HG02840 (cell line): ENCODE results near the gene PDGFD.
A peak's percentile ranks its signal among the peaks of the same experiment; 100 is the strongest.

ENCODE experiments used
- ATAC-seq: cut with Tn5 transposase; IDR thresholded peaks from one replicate; pipeline ENCODE4 v1.9.1; 2021; ENCODE audit warnings: mild to moderate bottlenecking, moderate library complexity, moderate number of reproducible peaks; ENCODE audit not compliant: unreplicated experiment, low FRiP score

The PDGFD gene

DNA sequence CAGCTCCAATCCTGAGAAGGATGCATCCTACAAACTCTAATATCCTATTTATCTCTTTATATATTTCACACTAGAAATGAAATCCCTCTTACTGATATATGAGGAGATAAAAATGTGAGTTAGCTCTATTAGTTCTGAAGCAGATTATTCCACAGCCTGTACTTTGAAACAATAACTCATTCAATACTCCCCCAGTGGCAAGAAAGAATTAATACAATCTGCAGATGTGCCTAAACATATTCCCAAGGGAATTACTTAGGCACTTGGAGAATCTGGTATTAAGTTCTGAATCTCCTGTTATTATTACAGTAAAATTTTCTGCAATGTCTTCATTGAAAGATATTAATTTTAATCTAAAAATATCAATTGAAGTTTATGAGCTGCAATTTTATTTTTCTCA, 68.2 kb downstream of the PDGFD start:
- ATAC-seq = no peak

DNA sequence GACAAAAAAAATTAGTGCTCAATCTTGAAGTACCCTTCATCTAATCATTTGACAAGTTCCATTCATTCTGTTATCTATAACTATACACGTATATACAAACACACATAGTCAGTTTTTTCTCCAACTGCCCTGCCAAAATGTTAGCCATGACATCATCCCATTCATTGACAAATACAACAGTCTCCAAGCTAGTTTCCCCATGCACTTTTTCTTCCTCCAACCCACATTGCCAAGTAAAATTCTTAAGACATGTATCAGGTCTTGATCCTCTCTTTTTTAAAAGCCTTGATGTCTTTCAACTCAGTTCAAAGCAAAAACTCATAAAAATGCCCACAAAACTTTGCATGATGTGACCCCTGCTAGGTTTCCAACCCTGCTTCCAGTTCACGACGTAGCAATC, 69.4 kb downstream of the PDGFD start:
- ATAC-seq = no peak

DNA sequence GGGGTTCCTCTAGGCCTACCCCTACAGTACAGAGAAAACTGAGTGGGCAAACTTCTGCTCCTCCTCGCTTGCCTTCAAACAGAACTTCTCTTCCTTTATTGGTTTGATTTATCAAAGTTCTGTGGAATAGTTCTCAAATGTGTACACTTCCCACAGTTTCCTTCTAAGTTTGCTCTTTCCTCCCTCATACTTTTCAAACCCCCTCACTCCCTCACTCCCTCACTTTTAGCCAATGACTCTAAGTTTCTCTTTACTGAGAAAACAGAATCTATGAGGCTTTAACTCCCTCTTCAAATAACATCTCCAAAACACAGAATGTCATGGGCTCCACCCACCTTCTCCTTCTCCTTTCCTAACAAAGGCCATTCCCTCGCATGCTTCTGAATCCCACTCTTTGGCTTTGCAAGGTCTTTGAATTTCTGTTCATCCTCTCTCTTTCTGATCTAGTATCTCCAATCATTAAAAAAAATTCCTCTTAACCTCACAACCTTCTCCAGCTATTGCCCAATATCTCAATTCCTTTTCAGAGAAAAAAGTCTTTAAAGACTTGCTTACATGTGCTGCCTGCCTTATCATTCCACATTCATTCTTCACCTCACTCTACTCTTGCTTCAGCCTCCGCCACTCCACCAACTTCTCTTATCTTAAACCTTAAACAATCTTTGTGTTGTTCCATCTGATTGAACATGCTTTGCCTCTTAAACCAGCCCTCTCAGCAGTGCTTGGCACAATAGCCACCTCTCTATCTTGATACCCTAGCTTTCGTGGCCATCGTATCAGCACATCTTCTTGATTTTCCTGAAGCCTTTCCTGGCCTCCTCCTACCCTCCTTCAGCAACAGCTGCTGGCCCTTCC, 70.3 kb downstream of the PDGFD start:
- no peak for ATAC-seq

DNA sequence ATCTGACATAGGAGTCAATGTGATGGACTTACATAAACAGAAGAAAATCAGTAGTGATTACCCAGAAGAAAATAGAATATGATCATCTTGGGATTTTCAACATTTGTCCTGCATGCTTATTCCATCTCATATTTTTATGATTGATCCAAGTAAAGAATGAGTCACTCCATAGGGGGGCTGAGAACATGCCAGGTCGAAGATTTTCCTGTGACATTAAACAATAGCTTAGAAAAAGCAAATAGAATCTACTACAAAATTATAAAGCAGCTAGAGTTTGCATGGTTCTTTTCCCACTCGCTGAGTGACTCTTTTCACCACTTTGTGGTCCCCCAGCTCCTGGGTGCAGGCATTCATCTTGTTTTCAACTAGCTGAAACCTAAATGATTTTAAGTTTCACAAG, 71.2 kb downstream of the PDGFD start:
- no peak for ATAC-seq

DNA sequence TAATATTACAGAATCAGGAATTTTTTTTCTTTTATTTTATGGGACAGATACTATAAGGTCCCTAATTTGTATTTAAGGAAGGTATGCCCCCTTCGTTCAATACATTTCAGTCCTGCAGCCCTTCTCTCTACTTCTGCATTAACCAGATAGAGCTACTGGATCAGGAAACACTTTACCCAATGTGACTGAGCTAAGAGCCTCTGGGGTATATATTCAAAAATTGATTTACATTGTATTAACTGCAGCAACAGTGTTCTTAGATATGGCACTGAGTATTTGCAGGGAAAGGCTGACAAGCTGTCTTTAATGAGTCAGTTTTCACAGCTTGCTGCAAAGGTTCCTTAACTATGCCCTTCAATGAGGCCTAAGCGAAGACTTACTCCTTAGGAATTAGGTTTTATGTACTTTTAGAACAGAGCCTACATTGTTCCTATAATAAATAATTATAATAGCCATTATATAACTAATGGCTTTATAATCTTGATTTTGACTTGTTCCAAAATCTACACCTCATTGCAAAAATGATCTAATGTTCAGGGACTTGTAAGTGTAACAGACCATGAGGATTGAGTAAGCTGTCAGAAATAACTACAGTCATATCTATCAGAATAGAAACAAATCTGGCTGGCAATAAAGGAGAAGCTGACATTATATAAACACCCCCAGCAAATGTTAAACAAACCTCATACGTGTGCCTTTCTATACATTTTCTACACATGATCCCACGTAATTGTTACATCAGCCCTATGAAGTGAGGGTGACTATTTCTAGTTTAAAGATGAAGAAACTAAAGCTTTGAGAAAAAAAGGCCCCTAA, 72.5 kb downstream of the PDGFD start:
- ATAC-seq = no peak

DNA sequence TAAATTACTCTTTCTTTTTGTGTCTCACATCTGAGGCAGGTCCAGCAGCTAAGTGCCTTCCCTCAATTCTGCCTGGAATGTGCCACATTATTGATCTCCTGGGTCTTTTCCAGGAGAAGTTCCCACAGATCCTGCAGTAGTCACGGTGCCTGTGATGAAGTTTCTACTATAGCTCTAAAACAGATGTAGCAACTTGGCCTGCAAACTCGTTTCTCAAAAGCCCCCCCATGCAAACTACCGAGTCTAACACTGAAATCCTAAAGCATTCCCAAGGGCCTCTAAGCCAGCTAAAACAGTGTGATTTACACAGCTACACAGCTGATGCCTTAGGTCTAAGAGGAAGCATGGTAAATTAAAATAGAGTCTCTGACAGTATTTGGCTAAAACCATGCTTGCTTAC, 73.2 kb downstream of the PDGFD start:
- ATAC-seq = no peak

DNA sequence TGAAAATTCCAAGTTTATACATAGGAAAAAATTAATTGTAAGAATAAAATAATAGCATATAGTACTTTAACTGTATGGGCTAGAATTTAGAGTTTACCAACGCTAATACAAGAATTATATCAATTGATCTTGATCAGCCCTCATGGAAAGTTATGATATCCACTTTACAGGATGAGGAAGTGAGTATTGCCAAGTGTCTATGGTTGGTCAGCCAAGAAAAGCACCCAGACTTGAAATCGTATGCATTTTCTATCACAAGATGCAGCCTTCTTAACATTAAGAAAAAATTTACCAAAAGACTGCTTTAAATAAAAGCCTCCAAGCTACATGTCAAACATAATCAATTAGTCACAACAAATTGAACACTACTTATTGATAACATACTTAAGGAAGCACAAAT, 74.5 kb downstream of the PDGFD start:
- ATAC-seq = no peak

DNA sequence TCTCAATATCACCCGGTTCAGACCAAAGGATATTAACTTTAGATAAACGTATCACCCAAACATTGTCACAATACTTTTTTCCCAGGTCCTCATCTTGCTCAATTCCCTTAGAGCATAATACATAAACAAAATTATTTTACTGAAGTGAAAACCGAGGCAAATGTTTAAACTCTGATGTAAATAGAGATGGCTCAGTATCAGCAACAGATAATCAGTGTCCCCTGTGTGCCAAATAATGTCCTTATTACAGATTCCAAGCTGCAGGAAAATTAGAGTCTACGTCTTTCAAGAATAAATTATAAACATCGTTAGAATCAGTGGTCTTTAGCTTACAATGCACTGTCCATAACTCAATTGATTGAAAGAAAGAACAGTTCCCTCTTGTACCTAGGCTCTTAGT, 77.3 kb downstream of the PDGFD start:
- no peak for ATAC-seq

DNA sequence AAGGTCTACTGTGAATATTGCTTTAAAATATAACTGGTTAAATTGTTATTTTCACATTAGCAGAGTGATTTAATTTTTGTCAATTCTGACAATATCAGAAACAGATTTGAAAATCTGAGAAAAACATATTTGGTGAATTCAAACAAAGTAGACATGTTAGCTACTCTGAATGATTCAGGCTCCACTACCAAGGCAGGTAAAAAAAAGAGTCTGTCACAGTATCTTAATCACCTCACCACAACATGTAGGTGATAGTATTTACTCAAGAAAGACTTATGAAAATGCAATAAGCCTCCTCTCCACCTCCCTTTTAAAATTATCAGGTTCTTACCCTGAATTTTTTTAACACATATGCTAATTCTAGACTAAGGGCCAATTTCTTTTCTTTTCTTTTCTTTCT, 85.0 kb downstream of the PDGFD start:
- ATAC-seq = no peak

DNA sequence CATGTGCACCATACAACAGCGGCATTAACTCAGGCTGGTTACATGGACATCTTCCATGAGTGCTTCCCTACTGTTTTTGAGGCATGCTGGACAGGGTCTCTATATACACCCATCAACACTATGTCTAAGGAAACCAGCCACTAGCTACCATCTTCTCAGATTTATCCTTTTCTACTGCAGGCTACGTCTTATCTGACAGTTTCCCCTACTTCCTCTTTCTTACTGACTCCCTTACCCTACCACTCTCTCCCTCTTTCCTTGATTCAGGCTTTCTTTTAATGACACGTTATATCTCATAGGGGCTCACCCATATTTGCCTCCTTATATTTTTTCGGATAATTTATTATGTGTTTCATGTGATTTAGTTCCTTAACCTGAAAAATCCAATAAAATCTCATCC, 85.7 kb downstream of the PDGFD start:
- no peak for ATAC-seq

DNA sequence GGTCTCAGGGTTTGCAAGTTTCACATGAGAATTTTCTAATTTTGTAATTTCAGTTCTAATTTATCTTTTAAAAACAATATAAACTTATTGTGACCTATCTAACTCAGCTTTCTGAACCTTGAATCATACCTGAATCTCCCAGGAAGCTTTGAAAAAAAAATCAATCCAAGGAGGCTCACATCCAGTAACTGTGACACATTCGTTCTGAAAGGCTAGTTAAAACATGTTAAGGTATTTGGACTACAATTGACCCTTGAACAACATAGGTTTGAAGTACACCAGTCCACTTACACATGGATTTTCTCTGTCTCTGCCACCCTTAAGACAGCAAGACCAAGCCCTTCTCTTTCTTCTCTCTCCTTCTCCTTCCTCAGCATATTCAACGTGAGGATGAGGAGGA, 87.5 kb downstream of the PDGFD start:
- no peak for ATAC-seq

DNA sequence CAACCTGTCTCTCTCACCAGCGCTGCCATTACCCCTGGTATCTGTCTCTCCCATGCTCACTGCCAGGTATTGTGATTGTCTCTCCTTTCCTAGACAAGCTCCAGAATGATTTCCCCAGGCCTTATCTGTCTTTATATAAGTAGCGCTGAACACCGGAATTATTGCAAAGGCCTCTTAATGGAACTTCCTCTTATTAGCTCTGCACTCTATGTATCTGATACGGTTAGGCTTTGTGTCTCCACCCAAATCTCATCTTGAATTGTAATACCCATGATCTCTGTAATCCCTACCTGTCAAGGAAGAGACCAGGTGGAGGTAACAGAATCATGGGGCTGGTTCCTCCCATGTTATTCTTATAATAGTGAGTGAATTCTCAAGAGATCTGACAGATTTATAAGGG, 88.2 kb downstream of the PDGFD start:
- ATAC-seq = no peak

DNA sequence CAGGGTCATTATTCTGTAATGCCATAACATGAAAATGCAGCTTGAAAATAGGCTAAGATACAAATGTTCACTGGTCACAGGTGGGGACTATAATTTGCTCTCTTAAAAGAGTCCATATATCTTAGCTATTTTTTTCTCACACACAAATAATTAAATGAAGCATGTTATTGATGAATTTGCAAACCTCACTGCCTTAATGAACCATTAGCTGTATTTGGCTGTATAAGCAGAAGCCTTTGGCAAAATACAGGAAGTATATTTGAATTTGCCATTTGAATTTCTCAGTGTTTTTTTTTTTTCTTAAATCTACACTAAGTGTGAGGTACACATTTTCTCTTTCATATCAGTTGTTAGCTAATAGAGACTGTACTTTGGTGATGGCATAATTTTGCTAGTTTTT, 88.9 kb downstream of the PDGFD start:
- ATAC-seq = no peak

DNA sequence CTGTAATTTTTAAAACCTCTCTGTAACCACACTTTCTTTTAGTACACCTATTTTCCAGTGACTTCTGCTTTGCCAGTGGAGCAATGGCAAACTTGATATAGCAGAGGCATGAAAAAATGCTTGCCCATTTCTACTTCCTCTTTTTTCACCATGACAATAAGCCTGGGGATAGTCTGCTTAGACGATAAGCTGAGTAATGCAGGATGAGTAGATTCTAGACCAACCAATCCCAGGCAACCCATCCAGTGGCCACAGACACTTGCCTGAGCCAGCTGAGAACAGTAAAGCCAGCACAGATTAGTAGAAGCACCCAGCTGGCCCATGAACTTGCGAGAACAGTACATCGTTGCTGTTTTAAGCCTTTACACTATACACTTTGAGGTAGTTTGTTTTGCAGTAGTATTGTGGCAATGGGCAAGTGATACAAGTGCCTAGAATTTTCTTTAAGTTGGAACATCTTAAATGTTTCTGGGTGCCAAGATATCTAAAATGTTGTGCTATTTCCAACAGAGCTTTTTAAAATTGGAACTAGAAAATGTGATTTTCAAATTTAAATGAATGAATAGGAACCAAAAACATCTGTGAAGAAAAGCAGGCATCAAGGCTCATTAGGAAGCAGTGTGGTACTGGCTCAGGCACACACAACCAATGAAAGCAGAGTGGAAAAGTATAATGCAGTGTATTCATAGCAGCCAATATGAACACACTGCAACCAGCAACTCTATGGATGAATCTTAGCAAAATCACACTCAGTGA, 89.8 kb downstream of the PDGFD start:
- ATAC-seq = peak; percentile 70

DNA sequence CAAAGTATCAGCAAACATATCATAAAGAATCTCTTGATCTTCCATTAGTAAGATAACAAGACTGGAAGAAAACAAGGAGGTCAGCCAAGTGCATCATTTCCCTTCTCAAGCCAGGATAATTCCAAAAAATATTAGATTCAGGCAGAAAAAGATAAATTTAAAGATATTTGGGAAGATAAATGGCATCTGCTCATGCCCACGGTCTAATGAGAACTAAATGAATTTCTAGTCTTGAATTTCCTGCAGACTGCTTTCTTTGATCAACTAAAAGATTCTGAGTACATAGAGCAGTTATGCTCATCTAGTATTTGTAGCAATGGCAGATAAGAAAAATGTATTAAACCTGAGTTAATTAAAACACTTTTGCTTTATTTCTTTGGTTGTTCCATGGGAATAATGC, 96.4 kb downstream of the PDGFD start:
- ATAC-seq = no peak

DNA sequence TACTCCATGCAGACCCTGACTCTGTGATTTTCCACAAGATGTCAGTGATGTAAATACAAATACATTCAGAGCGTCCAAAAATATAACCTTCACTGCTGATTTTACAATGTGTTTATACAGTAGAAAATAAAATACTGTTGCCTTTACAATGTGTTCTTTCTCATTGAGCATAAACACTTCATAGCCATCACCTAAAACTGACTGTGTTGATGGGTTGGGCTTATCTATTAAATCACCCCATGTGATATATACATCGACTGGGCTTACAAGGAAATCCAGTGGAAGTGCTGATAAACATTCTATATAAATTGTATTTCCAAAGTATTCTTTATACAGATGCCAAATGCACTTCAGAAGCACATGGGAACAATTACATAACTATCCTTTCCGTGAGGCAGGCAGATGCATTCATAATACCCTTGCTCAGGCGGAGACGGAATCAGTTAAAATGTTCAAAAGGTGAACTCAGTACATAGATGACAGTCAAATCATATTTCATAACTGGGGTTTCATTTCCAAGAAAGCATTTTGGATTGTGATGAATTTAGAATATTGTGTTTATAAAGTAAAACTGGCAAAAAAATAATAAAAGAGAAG, 99.8 kb downstream of the PDGFD start:
- ATAC-seq = no peak

DNA sequence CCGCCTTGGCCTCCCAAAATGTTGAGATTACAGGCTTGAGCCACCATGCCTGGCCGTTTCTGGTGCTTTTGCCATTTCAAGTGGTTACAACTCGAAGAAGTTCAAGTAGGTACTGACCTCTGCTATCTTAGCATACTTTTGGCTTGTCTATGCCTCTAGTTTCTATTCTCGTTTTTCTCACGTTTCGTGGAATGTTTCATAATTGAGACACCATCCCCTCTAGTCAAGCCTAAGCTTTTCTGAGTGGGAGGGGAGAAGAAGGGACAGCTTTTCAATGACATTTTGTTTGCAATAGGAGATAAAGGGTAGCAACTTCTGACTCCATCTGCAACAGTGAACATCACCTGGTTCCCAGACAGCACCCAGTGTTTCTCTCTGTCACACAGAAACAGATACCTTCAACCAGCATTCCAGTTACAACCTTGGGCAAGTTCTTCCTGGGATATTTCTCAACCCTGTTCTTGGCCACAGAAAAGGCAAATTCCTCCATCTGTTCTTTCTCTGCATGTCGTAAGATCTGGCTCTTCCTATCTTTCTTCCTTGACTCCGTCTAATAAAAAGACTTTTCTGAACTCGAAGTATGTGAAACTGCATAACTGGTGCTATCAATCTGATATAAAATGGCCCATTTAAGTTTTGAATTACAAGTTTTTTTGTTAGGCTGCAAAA, 102.0 kb downstream of the PDGFD start:
- ATAC-seq = no peak

DNA sequence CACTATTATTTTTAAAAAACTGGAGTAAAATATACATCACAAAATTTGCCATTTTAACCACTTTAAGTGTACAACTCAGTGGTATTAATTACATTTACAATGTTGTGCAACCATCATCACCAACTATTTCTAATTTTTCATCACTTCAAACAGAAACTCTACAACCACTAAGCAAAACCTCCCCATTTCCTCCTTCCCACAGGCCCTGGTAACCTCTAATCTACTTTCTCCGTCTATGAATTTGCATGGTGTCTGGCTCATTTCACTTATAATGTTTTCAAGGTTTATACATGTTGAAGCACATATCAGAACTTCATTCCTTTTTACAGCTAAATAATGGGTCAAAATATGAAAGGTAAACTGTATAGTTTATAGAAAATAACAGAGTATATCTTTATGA, 103.1 kb downstream of the PDGFD start:
- ATAC-seq = no peak

DNA sequence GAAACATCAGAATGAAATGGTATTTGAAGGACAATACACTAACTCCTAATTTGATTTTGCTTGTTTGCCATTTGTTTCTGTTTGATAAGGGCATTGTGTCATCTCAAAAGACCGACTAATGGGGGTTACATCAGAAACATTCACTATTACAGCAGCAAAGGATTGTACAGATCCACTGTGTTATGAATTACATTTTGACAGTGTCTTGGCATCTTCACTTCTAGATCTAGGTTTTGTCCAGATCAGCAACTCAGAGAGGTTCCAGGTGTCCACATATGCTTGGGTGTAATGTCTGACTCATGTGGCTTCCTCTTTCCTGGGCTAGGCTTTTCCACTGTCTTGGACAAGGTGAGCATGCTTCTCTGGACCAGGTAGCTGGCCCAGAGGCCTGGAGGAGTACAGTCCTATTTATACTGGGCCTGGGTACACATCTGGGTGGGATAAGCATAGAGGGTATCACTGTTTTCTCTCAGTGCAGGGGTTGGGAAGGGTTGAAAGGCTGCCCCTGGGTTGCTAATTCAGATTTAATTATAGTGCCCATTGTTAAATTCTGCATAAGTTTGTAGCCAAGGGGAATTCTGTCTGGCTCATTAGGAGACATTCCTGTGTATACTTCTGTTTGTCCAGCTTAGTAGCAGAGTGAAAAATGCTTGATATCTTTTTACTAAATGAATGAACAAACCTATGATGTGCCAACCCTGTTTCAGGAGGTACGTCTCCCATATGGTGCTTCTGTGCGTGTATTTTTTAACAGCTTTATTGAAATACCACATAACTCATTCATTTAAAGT, 103.7 kb downstream of the PDGFD start:
- no peak for ATAC-seq
